Iris pigment epithelial cell (primary cell): ENCODE results near the gene AP1G1.
"Not testable (repeated sequence)": the region's sequence is repeated elsewhere in the genome, so short reads cannot be mapped to it uniquely, and the experiment has no call there.

Experiments
- DNase-seq: peaks from one replicate; pipeline ENCODE4 v3.0.0-alpha.2; 2011; ENCODE audit warnings: low read depth

AP1G1 gene

DNA sequence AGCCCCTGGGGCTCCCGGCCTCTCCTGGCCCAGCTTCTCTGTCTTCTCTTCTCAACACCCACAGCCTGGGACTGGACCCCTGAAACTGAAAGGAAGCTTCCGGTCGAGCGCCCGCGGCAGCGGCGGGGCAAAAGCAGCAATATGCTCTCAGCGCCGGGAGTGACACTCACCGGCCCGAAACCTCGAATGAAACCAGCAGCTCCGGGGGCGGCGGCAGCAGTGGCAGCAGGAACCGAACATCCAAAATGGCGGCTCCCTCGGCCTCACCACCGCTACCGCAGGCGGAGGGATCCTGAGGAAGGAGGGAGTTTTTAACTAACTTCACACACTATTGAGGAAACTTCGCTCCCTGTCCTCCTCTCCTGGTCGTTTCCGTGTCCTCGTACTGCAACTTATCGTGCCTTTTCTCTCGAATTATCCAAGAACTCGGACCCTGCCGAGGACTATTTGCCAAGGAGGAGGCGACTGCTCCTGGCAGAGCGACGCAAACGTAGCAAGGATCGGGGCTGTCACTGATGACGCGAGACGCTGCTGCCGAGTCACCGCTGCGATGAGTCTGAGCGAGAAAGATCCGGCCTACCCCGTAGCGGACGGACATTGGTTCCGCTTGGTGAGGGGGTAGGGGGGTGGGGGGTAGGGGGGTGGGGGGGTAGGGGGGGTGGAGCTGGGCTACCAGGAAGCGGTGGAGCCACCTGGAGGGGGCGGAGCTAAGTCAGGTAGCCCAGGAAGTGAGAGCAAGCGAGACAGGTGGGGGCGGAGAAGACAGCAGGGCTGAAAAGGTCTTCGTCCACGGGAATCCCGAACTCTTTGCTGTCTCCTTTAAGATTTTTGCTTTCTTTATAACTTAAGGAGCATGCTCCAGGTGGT is at the start of gene AP1G1:
AP1G1 (minus strand) TSS at position 242 of the 867 bp plus-strand sequence. CDS start 19,355 bp downstream, outside the sequence.
- DNase-seq = peak; percentile 99

DNA sequence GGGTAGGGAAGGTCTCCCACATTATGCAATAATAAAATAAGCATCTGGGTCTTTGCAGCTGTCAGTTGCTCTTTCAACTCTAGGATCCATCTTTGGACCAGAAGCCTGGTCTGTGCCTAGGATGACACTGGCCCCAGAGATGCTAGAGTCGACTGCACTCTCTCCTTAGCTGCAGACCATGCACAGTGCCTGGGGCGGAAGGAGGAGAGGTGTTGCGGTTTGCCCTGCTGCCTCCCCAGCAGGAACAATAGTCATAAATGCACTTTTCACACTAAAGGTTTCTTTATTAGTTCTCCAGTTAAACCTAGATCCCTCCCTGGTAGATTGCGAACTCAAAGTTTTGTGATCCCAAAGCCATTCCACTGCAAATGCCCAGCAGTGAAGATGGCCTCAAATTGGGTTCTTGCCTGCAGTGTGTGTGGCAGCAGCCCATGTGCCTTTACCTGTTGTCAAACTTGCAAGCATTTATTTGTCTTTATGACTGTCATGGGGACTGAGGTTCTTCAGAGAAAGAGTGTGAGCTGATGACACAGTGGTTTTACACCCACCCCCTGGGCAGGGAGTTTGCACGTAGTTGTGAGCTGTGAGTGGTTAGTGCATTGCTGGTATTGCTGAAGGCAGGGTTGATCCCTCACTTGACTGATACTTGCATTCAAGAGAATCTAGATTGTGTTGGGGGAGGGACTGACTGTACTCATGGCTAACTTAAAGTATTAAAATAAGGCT is 47.5 kb upstream of the AP1G1 start:
- no peak for DNase-seq

DNA sequence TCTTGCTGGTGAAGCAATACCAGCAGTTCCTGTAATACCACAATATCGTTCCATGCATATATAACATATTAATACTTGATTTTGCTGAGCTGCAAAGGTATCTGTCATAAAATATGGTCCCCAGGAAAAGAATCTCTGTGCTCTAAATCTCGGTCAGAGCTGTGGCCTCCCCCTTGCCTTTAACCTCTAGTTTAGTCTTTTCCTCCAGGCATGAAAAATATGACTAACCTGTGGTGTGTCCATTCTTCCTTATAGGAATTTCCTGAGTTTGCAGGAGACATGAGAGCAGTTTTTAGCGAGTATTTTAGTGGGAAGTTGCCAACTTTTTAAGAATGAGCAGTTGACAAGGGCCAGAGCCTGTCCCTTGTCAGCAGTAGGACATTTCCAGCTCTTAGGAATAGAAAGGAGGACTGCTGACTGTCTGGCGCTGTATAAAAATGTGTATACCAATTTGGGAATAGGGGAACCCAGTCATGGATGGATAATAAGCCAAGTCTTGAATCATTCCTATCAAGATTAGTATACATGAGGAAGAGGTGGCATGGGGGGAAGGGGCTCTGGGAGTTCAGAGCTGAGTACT is 45.8 kb upstream of the AP1G1 start:
- DNase-seq = no peak

DNA sequence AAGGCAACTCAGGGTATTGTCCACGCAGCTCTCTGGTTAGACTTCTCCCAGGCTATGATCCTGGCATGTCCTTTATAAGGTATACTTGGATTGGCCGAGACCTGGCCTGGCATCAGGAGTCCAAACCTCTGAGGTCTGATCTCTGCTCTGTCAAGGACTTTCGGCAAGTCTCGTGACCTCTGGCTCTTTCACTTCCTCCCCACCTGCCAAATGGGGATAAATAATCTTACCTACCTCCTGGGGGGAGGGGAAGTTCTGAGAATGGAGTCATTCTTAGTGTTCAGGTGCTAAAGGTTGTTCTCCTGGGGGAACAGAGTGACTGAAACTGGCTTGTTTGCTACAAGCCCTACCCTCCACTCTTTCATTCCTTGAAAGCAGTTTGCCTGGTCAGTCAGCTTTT is 44.8 kb upstream of the AP1G1 start:
- DNase-seq = no peak

DNA sequence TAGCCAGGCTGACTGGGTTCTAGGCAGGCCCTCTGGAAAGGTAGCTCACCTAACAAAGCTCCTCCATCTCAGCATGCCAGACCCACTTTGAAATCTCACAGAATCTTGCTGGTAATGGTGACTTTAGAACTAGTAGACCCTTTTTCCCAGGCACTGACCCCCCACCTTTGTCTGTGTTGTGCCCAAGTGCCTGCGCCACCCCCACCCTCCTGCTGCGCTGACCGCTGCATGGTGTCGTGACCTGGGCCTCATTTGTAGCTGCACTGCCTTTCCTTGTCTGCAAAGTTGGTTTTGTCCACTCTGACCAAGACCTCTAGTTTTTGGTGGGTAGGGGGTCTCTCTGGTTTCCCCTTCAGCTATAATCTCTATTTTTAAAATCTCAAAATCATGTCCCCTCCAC is 43.9 kb upstream of the AP1G1 start:
- DNase-seq = no peak

DNA sequence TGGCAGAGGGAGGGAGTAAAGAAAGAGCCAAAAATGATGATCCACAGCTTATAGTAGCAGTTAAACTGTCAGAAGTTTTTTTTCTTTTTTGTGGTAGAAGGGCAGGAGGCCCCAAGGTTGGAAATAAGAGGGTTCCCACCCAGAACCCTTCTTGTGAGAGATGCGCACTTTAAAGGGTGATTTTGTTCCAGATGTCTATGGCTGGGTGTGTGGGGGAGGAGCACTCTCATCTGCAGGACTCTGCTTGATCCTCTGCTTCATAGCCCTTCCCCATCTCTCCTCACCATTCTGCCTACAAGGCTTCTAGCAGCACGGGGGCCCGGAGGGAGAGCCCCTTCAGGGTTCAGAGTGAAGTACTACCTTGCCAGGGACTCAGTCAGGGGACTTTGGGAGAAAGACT is 43.5 kb upstream of the AP1G1 start:
- no peak for DNase-seq

DNA sequence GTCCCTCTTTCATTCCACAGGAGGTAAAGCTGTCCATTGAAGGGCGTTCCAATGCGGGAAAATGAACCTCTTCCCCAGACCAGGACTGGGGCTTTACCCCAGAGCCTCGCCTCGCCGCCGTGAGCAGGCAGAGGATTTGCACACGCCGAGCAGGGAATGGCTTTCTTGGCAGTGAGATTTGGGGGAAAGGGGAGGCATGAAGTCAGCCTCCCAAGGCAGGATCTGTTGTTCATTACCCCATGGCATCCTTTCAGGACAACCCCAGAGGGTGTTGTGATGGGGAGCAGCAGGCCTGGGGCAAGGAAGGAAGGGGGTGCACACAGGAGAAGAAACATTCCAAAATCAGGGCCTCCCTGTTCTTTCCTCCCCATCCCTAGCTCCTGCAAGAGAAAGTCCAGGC is 43.1 kb upstream of the AP1G1 start:
- no peak for DNase-seq

DNA sequence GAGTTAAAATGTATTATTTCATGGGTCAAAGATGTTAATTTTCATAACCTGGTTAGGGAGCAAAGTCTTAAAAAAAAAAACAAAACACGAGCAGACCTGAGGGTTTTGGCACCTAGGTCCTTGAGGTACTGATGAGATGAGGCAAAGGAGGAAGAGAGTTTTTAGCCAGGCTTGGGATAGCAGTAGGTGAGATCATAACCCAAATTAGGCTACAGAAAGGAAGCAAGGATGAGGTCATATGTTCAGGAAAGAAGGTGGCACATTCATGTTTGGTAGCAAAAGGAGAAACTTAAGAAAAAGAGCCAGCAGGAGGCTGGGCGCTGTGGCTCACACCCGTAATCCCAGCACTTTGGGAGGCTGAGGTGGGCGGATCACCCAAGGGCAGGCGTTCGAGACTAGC is 40.0 kb upstream of the AP1G1 start:
- no peak for DNase-seq

DNA sequence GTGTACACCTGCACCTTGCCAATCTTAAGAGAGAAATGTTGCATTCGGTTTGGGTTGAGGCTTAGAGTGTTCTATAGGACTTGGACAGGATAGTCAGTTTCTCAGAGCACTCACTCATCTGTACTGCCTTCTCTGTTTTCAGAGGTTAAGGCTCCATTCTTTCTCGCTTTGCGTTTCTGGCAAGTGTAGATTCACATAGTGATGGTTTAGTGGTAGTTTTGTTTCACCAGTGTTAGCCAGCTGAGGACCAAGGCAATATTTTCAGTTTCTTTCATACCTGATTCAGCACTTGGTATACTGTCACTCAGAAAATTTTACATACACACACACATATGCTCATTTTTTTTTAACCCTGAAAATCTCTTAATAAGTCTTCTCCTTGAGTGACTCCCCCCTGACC is 38.5 kb upstream of the AP1G1 start:
- DNase-seq = no peak

DNA sequence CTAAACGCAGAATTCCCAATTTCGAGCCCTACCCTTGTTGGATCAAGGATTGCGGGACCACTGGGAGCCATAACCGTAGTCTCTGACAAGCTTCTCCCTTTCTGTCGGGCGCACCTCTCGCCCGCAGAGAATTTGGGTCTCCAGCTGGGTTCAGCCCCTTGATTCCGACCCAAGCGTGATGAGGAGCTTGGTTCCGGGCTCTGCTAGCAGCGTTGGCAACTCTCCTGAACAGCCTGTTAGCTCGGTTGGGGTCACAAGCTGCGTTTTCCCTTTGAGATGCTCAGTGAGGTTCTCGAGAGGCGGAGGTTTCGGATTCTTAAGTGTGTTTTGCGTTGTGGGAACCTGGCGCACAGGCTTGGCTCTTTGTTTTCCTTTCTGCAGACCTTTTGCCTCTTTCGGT is 37.8 kb upstream of the AP1G1 start:
- peak; percentile 49 for DNase-seq

DNA sequence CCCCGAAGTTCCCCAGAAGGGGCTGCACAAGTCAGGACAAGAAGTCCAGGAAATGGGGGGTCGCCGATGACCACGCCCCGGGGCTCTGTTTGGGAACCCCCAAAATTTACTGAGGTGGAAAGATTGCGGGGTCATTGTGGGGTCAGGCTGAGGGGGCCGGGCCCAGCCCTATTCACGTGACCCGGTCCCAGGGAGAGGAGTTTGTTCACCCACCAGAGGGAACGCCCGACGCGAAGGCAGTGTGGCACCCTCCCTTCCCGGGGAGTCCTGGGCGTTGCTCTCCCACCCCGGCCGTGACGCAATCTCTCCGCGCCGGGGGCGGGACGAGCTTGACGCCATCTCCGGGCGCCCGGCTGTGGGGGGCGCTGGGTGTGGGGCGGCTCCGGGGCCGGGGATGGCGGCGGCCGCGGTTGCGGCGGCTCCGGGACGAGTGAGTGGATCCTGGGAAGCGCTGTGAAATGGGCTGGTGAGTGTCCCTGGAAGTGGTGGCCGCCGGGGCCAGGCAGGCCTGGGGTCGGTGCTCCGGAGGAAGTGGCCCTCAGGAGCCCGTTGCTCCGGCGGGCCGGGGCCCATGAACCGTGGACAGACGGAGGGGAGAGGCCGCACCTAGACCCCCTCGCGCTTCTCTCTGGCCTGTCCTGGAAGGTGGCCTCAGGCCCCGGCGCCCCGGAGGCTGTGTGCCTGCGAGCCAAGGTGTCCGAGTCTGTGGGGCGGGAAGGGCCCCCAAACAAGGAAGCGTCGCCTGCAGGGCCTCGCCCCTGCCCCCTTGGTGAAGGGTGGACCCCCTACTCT is 37.2 kb upstream of the AP1G1 start, which contains the start of gene ATXN1L:
ATXN1L (plus strand) TSS at position 338 of the 792 bp plus-strand sequence. CDS start 3,765 bp downstream, outside the sequence.
- DNase-seq = peak; percentile 89

DNA sequence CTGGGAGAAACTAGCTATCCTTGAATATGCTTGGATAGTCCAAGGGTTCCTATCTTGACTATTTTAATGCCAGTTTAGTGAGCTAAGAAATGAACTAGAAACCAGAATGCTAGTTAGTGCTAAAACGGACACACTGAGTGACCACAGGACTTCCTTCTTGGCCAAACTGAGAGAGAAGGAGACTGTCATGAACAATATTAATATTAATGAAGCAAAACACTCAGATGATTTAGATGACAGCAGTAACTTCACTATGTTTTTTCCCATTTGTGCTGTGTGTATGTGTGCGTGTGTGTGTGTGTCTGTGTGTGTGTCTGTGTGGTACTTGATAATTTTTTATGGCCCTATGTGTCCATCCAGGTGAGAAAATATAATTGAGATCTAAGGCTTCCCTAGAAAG is 34.9 kb upstream of the AP1G1 start:
- no peak for DNase-seq

DNA sequence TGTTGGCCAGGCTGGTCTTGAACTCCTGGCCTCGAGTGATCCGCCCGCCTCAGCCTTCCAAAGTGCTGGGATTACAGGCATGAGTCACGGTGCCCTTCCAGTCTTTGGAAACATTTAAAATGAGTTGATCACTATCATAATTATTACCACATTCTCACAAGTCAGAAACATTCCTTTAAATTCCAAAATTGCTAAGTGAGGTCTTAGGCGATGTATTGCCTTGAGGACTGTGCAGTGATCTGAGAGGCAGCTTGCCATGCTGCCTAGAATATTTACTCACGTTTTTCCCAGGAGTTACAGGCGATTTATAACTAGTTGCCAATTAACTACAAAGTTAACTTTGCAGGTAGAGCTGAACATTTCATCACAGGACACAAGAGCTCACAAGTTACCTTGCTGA is 31.4 kb upstream of the AP1G1 start:
- DNase-seq = peak; percentile 10

DNA sequence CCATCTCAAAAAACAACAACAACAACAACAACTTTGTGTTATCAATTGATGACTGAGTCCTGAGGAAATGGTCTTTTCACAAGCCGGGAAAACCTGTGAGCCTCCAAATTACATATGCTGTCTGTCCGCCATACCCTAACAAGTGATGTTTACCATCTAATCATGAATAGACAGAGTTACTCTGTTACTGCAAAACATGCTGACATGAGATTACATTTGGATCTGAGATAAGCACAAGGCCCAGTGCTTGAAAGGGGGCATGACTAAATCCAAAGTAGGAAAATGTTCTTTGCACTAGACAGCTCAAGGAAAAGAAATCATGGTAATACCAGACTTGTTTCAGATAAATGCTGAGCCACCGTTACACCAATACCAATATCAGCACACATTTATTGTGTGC is 28.5 kb upstream of the AP1G1 start:
- no peak for DNase-seq

DNA sequence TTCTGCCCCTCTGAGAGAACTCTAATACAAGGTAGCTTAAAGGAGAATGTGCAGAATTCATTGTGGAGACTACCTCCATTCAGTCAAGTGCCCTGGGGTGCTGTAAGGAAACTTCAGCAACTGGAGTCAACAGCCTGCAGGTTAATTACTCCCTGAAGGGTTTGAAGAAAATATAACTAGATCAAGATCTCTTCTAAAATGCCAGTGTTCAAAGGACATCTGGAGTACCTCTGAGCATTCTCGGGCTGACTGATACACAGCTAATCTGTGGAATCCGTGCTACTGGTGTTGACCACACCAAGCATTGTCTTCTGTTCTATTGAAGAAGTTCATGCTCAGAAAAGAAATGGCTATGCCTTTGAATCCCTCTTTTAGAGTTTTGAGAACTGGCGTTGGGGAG is 25.7 kb upstream of the AP1G1 start:
- DNase-seq = no peak

DNA sequence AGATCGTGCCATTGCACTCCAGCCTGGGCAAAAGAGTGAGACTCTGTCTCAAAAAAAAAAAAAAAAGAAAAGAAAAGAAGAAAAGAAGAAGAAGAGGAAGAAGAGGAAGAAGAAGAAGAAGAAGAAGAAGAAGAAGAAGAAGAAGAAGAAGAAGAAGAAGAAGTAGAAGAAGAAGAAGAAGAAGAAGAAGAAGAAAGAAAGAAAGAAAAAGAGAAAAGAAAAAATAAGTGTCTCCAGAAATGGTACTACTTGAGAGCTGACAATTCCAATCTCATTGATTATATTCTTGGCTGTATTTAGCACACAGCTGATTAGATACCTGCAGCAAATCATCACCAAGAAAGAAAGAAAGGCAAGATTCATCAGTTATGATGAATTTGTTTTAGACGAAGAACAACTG is 23.5 kb upstream of the AP1G1 start:
- DNase-seq = not testable (repeated sequence)

DNA sequence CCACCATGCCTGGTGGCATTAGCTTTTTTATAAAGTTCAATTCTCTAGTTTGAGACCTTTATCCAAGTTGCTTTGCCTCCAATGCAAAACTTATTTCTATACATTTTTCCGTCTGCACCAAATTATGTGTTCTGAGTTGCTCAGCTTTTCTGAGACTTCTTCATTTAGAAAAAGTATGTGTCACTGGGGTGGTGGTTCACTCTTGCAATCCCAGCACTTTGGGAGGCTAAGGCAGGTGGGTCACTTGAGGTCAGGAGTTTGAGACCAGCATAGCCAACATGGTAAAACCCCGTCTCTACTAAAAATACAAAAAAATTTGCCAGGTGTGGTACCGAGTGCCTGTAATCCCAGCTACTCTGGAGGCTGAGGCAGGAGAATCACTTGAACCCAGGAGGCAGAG is 23.1 kb upstream of the AP1G1 start:
- not testable (repeated sequence) for DNase-seq

DNA sequence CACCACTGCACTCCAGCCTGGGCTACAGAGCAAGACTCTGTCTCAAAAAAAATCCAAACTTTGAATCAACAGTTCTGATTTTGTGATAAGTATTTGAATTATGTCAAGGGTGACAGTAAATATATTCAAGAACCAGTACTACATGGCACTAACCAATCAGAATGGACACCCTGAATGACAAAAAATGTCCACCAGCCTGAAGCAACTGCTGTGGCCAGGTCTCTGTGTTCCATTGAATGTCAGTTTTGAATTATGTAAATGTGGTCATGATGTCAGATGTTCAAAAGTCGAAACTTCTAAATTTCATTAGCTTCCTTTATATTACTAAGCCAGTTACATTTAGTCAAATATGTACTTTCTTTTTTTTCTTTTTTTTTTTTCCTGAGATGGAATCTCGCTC is 21.7 kb upstream of the AP1G1 start:
- no peak for DNase-seq

DNA sequence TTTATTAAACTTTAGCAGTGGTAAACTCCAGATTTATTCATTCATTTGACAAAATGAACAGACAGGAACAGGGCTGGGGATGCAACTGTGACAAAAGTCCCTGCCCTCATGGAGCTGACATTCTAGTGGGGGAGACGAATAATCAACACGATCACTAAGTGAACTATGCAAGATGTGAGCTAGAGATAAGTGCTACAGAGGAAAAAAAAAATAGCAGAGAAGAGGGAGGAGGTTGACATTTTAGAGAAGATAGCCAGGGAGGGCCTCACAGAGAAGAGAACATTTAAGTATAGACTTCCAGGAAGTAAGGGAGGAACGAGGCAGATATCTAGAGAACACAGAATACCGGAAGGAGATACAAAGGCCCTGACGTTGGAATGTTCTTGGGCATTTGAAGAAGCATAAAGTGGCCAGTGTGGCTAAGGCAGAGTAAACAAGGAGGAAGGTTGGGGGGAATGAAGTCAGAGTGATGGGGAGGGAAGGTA is 17.9 kb upstream of the AP1G1 start:
- DNase-seq = no peak

DNA sequence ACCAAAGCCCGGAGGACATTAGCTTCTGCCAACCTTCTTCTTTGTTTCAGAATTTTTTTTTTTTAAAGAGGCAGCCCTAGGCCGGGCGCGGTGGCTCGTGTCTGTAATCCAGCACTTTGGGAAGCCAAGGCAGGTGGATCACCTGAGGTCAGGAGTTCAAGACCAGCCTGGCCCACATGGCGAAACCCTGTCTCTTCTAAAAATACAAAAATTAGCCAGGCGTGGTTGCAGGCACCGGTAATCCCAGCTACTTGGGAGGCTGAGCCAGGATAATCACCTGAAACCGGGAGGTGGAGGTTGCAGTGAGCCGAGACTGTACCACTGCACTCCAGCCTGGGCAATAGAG is 8.5 kb upstream of the AP1G1 start:
- DNase-seq = not testable (repeated sequence)

DNA sequence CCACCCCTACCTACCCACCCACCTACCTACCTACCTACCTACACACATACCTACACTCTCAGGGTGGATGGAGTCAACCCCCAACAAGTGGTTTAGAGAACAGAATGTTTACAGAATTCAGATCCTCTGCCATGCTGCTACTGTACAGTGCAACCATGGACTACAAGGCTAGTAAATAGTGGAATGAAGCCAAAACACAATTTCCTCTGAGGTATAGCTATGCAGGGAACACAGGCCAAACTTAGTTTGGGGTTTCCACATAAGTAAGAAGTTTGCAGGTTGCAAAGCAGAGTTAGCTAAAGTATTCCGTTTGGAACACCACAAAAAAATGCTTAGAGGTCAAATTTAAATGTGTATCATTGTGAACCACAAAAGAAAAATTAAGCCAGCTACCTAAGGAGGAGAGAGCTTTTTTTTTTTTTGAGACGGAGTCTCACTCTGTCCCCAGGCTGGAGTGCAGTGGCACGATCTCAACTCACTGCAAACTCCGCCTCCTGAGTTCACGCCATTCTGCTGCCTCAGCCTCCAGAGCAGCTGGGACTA is 2.7 kb upstream of the AP1G1 start:
- peak; percentile 81 for DNase-seq

DNA sequence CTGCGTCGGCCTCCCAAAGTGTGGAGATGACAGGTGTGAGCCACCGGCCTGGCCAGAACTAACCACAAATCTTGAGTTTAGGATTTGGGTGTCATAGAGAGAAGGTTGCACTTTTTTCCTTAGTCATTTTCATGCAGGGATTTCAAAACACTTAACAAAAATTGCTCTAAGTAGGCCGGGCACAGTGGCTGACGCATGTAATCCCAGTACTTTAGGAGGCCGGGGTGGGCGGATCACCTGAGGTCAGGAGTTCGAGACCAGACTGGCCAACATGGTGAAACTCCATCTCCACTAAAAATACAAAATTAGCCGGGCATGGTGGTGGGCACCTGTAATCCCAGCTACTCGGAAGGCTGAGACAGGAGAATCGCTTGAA is 1.5 kb upstream of the AP1G1 start:
- not testable (repeated sequence) for DNase-seq
